ENCODE data around the gene SMARCA2.

The SMARCA2 gene

GRCh38 chr9:2016408-2017330 is 1.5 kb downstream of the SMARCA2 start:
- DNase-seq: peak; percentile 53

GRCh38 chr9:2017331-2018161 is 2.4 kb downstream of the SMARCA2 start:
- peak; percentile 88 for DNase-seq

GRCh38 chr9:2018162-2018643 is 3.1 kb downstream of the SMARCA2 start:
- DNase-seq: no peak

- no peak for DNase-seq
Measured at GRCh38 chr9:2018764-2019558, 3.8 kb downstream of the SMARCA2 start.

GRCh38 chr9:2019723-2020122 is 4.6 kb downstream of the SMARCA2 start:
- no peak for DNase-seq

GRCh38 chr9:2021731-2022130 is 6.6 kb downstream of the SMARCA2 start:
- DNase-seq: no peak

- DNase-seq: no peak
Measured at GRCh38 chr9:2022560-2022959, 7.4 kb downstream of the SMARCA2 start.

GRCh38 chr9:2023042-2023441 is 7.9 kb downstream of the SMARCA2 start:
- DNase-seq: no peak

GRCh38 chr9:2023532-2023931 is 8.4 kb downstream of the SMARCA2 start:
- no peak for DNase-seq

GRCh38 chr9:2024888-2025782 is 10.0 kb downstream of the SMARCA2 start:
- no peak for DNase-seq

GRCh38 chr9:2026220-2026997 is 11.3 kb downstream of the SMARCA2 start:
- no peak for DNase-seq

GRCh38 chr9:2027543-2028160 is 12.5 kb downstream of the SMARCA2 start:
- DNase-seq: no peak

GRCh38 chr9:2028888-2029287 is 13.7 kb downstream of the SMARCA2 start:
- DNase-seq: no peak

GRCh38 chr9:2029666-2030170 is 14.6 kb downstream of the SMARCA2 start:
- no peak for DNase-seq

GRCh38 chr9:2032234-2032633 is 17.1 kb downstream of the SMARCA2 start:
- no peak for DNase-seq

GRCh38 chr9:2036844-2037243 is 21.7 kb downstream of the SMARCA2 start:
- no peak for DNase-seq

- DNase-seq: no peak
Measured at GRCh38 chr9:2039294-2040180, 24.4 kb downstream of the SMARCA2 start.

GRCh38 chr9:2040828-2041227 is 25.7 kb downstream of the SMARCA2 start:
- no peak for DNase-seq

- DNase-seq: no peak
Measured at GRCh38 chr9:2041736-2042135, 26.6 kb downstream of the SMARCA2 start.

Measured in CD4-positive, alpha-beta T cell treated with Interferon gamma for 1 hour (primary cell).